LHCN-M2 (cell line): ENCODE data around the gene SPG21. TPM values are rescaled to one million over a fixed set of nuclear protein-coding genes. Genes with fewer than 3 reads are reported as not detected.
A peak's percentile ranks its signal among the peaks of the same experiment; 100 is the strongest.

Experiments used
- DNase-seq: peaks from one replicate; pipeline ENCODE4 v3.0.0-alpha.2; 2012; ENCODE audit warnings: low read depth
- total RNA-seq: library from RNA; depleted of rRNA; stranded (reverse); fragments of >200 nt; gene quantifications from 2 replicates; pipeline ENCODE4 v1.2.3, GENCODE V29; 2014

The SPG21 gene
- total RNA-seq, 1 experiment from 2014 or later = 99.6 TPM

DNA sequence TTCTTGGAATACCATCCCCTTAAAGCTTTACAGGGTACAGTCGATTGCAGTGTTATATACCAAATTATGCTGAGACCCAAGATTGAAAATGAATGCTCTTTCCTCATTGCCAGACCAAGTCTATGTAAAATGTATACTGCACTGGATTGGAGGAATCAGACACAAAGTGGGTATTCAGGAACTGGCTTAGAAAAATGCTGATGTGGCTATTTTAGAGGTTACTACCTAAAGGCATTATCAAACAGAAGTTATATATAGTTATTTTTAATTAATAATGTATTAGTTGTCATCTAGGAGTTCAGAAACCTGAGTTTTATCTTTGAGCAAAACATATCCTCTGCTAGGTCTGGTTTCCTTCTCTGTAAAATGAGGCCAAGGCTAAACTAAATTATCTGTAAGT, 3.6 kb upstream of the SPG21 start:
- no peak for DNase-seq

DNA sequence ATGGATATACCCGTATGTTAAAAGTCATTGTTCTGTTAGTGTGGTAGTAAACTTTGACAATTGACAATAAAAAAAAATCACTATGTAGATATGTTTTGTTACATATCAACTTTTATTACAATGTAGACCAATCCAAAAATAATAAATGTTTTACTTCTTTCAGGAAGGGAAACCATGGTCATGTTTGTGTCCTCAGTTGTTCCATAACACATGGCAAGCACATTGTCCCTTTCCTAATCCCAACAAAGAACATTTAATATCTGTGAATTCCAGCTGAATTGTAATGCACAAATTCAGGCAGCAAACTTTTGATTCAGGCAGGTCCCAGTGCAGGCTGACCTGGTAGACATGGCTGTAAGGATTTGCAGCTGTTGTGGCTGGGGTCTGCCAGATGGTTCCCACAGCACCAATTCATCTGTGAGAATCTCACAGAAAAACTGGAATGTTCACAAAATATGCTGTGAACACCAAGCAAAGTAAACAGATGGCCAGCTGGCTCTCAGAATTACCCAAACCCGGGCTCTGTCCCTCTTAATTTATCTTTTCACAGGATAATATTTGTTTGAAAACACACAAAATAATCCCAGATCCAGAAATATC, 1.9 kb upstream of the SPG21 start:
- peak; percentile 66 for DNase-seq

DNA sequence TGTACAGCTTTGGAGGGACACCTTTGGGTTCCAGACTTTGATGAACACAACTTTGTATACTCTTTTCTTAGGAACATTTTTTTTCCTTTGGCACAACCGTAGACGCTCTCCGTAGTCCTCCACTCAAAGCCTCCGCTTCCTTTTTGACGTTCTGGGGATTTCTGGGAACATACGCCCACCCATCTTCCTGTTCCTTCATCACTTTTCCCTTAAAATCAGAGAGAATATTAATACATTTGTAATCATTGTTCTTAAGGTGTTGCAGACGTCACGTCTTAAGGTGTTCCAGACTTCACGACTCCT, 405 bp upstream of the SPG21 start:
- no peak for DNase-seq

DNA sequence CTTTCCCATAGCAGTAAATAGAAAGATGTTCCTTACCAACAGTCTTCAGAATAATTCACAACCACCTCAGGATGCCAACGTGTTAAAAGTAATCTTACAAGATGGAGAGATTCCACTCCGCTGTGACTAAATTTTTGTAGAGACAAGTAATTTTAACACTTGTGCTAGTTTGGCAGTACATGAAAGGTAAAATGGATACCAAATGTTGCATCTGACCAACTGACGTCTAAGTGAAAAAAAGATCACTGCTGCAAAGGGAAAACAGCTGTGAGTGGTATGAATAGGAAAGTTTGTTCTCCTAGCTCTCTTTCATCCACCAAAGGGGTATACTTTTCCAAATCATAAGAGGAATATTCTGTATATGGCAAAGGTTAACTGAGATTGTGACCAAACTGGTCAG, 2.6 kb downstream of the SPG21 start:
- no peak for DNase-seq

DNA sequence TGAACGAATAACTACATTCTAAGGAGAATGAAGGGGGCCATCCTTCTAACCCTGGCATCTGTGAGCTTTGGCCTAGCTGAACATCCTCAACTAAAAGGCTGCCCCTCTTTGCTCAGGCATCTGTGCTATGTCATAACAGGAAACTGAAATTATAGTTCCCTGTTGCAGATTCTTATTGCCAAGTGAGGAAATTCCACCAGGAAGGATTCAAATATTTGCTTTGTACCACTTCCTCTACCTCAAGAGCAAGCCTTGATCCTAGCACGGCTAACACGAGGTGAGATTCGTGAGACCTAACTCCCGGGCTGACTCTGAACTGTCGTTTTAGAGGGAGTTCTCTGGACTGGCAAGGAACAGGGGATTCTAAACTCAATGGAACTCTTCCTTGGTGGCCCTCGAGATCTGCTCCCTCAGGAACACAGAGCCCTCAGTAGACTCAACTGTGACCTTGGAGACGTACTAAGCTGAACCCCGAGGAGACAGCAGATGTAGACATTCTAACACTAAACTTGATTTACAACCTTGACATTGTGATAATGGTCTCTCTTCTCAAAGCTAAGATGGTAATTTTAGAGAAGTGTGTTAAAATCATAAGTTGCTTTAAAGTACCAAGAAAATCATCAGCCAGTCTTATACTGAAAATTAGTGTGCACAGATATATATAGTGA, 4.2 kb downstream of the SPG21 start:
- no peak for DNase-seq

DNA sequence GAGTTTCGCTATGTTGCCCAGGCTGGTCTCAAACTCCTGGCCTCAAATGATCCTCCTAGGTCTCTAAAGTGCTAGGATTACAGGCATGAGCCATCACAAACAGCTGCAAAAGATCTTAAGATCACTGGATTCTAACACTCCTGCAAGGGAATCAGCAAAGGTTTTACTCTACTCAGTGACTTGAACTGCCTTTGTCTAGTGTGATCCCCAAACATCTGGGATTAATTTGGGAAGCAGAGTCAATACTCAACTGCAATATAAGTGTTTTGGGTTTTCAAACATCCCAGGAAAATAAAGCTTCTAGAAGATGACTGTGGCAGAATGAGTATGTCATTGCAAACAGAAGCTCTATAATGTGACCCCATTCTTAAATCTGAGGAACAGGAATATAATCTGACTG, 7.2 kb downstream of the SPG21 start:
- no peak for DNase-seq

DNA sequence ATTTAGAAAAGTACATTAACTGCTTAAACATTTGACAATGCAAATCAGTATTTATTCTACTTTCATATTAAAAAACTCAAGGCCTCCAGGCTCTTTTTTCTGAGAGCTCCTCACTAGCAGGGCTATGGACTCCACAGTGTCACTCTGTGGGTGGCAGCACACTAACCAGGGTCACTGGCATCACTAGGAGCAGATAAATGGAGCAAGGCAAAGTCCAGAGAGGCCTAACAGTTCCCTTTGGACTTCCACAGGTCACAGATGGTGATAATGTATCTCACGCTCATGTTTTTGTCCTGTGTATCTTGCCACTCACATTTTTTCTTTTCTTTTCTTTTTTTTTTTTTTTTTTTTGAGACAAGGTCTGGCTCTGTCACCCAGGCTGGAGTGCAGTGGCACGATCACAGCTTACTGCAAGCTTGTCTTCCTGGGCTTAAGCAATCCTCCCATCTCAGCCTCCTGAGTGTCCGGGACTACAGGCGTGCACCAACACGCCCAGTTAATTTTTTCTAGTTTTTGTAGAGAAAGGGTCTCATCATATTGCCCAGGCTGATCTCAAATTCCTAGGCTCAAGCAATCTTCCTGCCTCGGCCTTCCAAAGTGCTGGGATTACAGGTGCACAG, 7.8 kb downstream of the SPG21 start:
- no peak for DNase-seq

DNA sequence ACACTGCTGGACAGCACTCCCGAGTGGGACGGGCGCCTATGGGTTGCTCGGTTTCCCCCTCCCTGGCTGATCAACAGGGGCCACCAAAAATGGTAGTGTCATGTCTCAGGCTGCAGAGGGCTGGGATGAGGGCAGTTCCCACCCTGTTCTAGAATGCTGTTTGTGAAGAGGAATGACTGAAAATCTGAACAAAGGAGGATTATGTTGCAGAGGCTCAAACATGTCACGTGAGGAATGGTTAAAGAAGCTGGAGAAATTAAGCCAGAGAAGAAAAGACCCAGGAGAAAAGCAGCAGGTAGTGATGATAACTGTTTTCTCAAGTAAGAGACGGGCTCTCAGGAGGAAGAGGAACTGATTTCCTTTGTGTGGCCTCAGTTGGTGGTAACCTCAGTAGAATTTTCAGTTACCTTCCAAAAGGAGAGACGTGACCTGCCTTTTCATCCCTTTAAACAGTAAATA, 10.4 kb downstream of the SPG21 start:
- no peak for DNase-seq

DNA sequence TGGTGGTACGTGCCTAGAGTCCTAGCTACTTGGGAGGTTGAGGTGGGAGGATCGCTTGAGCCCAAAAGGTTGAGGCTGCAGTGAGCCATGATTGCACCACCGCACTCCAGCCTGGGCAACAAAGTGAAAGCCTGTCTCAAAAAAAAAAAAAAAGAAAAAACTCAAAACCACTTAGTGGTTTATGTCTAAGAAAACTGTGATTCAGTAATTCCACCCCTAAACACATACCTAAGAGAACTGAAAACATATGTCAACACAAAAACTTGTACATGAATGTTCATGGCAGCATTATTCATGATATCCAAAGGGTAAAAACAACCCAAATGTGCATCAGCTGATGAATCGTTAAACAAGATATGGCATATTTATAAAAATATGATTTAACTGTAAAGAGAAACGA, 14.3 kb downstream of the SPG21 start:
- no peak for DNase-seq

DNA sequence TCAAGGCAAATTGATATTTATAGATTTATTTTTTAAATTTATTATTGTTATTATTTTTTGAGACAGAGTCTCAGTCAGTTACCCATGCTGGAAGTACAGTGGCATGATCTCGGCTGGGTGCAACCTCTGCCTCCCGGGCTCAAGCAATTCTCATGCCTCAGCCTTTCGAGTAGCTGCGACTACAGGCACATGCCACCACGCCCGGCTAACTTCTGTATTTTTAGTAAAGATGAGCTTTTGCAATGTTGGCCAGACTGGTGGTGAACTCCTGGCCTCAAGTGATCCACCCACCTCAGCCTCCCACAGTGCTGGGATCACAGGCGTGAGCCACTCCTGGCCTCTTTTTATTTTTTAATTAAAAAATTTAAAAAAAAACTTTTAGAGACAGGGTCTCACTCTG, 19.0 kb downstream of the SPG21 start:
- no peak for DNase-seq

DNA sequence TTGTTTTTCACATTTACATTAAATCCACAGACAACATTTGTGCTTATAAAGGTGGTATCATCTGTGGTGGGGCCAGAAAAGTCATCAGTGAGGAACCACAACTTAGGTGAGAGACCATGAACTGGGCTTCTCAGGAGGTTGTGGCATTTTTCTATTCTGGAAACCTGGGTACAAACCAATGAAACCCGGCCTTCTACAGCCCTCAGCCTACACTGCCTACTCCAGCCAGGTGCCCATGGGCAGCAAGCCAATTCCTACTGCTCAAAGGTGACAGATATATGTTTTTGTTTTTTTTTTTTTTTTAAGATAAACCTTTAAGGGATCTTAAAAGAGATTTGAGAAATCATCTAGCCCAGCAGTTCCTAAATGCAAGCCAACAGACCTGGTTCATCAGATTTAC, 20.3 kb downstream of the SPG21 start:
- no peak for DNase-seq

DNA sequence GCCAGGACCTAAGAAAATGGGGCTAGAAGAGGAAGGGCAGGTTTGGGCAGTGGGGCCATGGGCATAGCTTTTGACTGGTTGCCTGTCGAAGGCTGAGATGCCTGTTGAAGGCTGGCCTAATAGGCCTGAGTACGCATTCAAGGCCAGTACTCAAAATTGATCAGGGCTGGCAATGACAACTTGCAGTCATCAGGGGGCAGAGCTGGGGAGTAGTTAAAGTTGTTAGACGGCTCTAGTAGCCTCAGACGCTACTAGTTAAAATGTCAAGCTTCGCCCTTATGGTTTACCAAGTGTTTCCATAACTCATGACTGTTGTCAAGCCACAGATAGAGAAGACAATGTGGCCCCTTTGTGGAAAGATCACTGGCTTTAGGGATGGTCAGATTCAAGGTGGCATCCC, 28.7 kb downstream of the SPG21 start:
- no peak for DNase-seq

DNA sequence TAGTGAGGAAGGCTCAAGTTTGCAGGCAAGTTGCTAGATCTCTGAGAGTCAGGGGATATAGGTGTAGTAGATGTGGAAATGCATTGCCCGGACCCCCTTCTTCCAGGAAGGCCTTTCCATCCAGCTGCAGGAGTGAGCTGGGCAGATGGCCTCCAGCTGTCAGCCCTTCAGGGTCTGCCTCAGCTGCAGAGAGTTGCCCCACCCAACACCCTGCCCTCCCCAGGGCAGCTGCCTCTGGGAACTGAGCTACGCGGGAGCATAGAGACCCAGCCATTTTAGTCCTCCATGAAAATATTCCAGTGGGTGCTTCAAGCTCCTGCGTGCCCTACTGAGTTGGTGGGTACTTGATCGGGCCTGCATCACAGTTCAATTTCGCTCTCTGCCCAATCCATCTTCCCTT, 29.6 kb downstream of the SPG21 start:
- DNase-seq = no peak

DNA sequence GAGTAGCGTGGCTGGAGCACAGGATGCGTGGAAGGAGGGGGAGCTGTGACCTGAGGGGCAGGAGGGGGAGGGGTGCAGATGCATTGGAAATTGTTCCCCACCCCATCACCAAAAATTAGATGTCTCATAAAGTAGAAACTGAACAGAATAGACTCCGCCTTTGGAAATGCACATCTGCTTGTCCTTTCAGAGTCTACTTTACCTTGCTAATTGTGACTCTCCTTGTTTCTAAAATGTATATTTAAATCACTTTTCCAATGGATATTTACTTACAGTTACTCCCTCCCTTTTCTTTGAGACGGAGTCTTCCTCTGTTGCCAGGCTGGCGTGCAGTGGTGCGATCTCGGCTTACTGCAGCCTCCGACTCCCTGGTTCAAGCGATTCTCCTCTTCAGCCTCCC, 30.6 kb downstream of the SPG21 start:
- no peak for DNase-seq

DNA sequence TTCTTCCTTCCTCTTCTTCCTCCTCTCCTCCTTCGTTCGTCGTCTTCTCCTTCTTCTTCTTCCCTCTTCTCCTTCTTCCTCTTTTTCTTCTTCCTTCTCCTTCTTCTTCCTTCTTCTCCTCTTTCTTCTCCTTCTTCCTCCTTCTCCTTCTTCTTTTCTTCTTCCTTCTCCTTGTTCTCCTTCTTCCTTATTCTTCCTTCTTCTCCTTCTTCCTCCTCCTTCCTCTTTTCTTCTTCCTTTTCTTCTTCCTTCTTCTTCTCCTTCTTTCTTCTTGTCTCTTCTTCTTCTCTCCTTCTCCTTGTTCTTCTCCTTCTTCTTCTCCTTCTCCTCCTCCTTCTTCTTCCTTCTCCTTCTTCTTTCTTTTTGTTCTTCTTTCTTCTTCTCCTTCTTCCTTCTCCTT, 35.3 kb downstream of the SPG21 start:
- DNase-seq = no peak

DNA sequence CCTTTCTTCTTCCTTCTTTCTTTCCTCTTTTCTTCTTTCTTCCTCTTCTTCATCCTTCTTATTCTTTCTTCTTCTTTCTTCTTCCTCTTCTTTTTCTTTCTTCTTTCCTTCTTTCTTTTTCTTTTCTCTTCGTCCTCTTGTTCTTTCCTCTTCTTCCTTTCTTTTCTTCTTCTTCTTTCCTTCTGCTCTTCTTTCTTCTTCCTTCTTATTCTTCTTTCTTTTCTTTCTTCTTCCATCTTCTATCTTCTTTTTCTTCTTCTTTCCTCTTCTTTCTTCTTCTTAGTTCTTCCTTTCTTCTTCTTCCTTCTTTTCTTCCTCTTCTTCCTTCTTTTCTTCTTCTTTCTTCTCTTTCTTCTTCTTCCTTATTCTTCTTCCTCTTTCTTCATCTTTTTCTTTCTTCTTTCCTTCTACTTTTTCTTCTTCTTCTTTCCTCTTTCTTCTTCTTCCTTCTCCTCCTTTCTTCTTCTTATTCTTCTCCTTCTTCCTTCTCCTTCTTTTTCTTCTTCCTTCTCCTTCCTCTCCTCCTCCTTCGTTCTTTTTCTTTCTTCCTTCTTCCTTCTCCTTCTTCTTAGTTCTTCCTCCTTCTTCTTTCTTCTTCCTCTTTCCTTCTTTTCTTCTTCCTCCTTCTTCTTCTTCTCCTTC, 37.8 kb downstream of the SPG21 start:
- DNase-seq = no peak

DNA sequence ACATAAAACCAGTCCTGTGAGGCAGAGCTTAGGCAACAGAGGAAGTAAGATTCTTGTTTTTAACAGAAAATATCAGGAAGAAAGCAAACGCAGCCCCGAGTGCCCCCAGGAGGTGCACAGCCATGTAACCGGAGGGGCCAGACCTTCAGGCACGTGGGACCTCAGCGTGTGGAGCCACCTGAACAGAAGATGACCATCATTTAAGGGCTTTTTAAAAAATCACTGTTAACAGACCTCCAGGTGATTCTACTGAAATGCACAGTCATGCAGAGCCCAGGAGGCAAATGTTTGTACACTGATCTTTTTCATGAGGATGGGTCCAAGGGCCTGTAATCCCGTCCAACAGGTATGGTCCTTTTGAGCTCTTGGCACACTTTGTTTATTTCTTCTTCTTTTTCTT, 38.8 kb downstream of the SPG21 start:
- DNase-seq = no peak

DNA sequence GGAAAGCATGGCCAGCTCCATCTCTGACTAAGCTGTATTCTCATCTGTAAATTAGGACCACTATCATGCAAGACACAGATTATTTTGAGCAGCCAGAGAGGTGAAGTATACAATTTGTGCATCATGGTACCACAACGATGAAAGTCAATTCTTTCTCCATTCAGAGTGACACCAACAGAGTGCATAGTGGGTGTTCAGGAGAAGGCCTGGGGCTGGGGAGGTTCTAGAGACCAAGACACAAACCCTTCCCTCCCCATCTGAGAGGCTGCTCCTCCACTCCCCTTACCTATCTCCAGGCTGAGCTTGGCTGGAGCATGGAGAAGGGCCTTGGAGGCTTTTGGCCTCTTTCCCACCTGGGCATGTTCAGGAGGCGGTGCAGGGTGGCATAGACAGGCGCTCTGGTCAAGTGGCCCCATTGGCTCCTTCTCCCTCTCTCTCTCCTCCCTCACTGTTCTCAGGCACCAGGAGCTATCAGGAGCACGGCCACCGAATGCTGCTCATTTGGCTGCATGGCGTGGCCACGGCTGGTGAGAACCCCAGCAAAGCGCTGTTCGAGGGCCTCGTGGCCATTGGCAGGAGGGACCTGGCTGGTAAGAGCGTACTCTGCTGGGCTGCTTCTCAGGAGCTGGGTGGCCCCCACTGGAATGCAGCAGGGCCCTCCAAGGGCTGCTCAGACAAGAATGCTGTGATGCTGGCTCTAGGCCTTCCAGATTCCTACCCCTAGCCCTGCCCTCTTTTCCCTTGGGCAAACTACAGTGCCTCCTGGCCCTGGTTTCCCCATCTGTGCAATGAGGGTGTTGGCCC, 40.1 kb downstream of the SPG21 start:
- DNase-seq = no peak

DNA sequence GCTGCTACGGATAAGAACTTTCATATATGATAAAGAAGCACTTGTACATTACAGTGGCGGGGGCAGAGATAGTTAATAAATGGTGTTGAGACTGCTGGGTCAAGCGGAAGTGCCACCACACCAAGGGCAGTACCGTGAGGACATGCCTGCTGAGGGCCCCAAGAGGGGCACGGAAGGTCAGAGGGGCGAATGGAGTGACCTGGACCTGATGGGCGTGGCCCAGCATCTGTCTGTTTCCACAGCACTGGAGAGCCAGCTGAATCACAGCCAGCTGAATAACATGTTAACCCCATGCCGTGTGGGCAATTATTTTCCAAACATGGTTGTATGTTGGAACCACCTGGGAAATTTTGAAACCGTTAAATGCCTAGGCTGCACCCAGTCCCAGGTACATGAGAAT, 40.8 kb downstream of the SPG21 start:
- no peak for DNase-seq

DNA sequence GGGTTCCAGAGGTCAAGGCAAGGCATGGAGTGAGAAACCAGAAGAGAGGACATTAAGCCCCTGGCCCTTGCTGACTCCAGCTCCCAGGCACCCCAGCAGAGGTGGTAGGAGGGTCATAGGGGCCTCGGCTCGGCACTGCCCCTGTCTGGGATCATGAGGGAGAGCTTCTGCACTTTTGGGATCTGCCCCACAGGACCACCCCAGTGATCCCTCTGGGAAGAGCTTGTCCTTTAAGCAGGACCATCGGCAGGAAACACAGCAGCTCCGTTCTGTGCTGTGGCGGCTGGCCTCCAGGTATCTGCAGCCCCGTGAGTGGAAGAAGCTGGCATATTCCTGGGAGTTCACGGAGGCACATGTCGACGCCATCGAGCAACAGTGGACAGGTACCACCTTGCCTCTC, 42.5 kb downstream of the SPG21 start:
- no peak for DNase-seq

DNA sequence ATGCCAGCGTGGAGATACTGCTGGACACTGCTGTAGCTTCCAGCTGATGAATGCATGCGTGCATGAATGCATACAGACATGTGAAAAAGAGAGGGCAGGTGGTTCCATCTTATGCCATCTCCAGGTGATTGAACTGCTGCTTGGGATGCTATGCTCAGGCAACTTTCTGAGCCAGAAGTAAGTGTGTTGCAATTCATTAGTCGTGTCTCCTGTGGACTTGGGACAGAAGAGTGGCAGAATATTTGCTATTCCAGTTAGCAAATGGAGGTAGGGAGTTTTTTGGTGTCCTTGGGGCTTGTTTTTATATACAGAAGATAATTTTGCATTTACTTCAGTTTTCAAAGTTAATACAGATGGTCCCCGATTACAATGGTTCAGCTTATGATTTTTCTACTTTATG, 44.8 kb downstream of the SPG21 start:
- DNase-seq = no peak

DNA sequence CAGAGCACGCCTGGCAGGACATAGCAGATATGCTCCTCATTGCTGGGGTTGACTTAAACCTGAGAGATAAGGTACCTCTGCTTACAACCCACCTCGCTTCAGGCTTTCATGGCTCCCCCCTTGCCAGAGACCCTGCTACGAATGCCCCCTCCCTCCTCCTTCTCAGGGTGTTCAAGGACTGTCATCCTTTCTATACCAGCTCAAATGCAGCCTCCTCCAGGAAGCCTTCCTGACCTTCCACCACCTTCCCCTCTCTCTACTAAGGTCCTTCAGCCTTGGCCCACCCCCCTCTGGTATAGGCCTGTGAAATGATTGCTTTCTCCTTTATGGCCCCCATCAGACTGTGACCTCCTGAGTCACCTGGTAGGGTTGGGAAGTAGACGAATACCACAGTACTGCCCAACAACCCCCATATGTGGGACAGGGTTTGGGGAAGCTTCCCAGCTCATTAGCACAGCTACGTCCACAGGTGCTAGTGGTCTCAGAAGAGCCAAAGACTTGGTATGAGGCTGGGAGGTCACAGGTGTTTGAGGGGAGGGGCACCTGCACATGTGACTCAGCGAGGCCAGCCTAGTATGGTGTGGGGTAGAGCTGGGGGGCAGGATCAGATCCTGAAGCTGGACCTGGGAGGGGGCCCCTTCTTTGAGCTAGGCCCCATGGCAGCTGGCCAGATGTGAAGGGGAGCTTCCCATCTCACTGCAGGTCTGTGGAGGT, 46.0 kb downstream of the SPG21 start:
- no peak for DNase-seq
